ENCODE results near the gene ASIC2.

Gene ASIC2

DNA sequence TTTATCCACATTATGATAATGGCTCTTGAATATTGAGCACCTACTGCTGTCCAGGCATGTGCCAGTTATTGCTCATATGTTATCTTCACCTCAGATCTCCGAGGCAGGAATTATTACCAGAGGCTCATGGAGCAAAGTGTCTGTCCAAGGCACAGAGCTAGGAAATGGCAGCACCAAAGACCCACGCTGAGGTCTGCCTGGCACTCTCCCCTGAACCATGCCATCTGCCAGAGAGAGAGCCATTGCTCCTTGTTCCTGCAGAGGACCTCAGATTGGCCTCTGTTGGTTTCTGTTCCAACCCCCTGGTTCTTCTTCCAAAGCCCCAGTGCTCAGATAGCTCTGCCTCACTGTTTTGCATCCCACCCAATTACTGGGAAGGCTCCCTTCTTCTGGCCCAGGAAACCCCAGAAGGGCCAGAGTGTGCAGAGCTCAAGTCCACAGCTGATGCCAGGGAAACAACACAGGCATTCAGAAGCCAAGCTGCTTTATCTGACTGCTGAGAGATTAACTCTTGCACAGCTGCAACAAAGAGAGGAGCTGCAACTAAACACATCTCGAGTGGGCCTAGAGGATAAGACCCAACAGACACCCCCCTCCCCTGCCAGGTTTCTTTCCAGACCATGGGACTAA is 5.9 kb downstream of the ASIC2 start:
- no peak for DNase-seq

DNA sequence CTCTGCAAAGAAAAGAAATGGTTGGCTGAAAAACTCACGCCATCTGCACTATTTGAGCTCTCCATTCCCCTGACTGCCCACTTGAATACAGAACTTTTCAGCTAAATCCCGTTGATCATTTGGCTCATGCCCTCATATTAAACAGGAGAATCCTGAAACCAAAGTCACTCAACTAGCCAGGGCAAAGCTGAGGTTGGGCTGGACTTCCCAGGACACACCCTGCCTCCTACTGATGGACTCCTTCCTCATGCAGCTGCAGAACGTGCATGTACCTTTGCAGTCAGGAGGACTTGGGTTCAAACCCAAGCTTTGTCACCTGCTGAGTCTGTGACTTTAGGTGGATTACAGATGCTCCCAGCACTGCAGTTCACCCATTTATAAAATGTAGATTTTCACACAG is 7.7 kb downstream of the ASIC2 start:
- no peak for DNase-seq

DNA sequence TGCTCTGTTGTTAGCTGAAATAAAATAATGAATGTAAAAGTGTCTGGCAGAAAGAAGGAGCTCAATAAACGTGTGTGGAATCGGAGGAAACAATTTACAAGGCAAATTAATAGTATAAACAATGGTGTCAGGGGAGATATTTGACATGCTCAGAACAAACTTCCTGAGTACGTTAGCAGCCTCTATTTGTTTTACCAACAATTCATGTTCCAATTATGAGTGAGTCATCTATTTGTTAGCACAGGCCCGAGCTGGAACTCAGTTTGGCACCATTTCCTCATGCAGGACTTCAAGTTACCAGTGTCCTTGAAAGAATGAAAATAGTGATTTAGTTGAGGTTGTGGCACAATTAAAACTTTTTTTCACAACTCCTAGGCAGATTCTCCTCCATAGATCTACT is 9.1 kb downstream of the ASIC2 start:
- no peak for DNase-seq

DNA sequence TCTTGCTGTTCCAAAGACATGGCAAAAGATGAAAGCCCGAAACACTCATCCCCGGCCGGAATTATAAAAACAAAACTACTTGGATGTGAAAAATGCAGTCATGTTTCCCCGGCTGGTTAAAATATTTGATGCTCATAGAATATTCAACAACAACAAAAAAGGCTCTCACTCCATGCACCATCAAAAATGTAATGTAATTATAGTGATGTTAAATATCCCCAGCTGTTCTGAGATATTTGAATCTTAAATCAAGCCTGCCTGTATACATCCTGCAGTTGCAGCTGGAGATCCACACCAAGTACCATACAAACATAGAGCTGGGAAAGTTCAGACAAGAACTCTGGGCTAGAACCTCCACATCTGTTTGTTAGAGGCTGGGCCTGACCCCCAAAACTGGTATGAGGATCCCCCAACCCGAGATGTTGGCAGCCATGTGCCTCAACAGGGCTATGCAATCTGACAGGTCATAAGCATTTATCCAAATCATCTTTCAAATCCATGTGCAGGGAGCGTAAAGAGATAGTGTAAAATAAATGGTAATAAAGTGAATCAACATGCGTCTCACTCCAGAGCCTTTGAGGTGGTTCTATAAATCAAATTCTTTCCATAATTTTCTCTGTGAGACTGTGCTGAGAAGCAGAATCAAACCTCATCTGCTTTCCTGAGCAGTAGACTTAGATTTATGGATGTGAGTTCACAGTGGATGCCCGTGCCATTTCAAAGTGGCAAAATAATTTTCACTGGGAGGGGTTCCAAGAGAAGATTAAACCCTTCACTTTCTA is 12.7 kb downstream of the ASIC2 start:
- no peak for DNase-seq

DNA sequence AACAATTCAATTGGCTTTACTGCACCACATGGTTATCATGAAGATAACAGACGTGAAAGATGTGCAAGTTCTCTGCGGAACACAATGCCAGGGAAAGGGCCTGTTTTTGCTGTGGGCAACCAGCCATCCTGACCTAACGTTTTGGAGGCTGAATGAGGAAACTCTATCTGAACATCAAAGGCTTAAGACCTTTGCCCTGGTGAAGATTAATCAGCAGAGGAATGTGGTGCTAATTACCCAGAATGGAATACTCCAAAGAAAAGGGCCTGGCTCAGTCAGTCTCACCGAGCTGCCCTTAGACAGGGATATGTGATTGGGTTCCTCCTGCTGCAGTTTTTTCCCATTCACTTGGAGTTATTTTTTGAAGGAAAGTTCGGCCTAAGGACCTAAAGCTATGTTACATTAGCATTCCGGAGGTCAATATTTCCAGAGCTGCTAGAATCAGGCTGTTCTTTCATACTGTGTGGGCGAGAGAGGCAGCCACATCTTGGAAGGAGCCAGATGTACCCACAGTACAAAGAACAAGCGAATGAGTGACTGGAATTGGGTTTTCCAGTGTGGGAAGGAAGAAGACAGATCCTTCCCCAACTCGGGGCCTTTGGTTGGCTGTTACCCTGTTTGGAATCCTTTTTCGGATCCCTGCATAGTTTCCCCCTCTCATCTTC is 15.5 kb downstream of the ASIC2 start:
- no peak for DNase-seq

DNA sequence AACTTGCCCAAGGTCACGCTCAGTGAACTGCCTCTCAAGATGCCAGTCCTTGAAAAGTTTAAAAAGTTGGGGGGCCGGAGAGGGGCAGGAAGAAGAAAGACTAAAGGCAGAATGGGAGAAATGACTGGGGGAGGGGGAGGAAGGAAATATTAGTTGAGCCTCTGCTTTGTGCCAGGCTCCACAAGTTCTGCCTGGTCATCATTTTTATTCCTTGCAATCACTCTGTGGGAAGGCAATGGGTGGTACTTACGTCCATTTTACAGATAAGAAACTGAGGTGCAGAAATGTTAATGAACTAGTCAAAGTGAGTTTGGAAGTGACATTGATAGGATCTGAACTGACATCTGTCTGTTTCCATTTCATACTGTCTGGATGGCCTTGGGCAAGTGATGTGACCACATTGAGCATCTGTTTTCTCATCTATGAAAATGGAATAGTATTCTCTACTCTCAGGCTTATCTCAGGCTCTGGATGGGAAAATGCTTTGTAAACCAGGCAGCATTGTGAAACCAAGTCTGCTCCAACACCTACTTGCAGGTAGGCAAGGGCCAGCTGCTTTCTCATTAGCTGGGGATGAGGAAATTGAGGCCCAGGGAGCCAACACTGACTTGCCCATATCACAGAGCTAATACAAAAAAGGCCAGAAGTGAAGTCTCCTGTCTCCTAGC is 19.2 kb downstream of the ASIC2 start:
- DNase-seq: no peak

DNA sequence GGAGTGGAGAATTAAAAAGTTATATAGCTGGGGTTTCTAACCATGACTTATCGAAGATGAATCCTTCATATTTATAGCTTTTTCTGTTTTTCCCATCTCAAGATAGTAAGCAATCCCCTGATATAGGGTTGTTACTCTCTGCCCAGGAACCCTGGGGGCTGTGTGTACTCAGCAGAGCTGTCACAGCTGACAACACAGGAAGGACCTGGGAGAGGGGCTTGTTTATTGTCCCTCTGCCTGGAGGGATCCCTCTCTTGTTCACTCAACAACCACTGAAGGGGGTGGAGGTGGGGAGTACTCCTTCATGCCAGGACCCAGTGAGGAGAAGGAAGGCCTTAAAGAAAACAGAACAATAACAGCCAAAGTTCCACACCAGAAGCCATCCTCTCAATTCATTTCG is 19.8 kb downstream of the ASIC2 start:
- DNase-seq: no peak

DNA sequence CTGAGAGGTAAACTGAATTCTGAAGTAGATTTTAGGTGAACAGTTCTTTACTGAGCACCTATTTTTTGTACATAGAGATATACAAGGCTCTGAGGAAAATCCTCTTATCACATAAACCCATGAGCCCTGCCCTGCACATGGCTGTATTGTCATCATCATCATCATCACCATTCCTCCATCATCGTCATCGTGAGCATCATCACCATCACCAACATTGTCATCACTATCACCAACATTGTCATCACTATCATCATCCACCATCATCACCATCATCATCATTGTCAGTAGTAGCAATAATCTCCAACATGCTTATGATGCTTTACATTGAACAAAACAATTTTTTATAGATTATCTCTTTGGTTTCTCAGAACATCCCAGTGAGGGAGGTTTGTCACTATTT is 20.7 kb downstream of the ASIC2 start:
- no peak for DNase-seq

DNA sequence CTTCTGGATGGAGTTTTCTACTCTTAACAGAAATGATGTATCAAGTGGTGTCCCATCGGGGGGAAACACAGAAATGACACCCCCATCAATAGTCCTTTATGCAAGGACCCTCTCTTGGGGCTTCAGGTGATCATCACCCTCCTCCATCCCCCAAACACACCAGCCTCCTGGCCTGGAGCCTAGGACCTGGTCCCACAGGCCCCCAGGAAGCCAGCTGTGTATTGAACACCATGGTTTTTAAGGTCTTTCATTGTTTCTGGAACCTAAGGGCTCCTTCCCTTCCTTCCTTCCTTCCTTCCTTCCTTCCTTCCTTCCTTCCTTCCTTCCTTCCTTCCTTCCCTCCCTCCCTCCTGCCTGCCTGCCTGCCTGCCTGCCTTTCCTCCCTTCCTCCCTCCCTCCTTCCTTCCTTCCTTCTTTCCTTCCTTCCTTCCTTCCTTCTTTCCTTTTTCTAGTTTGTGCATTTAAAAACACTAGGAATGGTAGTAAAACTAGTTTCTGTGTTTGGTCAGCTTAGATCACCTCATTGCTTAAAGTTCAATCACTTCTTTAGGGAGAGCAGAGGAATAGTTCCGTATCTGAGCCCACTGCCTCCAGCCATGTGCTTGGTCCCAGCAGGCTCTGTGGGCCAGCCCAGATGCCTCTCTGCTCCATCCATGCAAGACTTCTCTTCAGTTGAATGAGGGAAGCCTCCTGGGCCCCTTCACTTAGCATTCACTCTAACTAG is 23.6 kb downstream of the ASIC2 start:
- no peak for DNase-seq

DNA sequence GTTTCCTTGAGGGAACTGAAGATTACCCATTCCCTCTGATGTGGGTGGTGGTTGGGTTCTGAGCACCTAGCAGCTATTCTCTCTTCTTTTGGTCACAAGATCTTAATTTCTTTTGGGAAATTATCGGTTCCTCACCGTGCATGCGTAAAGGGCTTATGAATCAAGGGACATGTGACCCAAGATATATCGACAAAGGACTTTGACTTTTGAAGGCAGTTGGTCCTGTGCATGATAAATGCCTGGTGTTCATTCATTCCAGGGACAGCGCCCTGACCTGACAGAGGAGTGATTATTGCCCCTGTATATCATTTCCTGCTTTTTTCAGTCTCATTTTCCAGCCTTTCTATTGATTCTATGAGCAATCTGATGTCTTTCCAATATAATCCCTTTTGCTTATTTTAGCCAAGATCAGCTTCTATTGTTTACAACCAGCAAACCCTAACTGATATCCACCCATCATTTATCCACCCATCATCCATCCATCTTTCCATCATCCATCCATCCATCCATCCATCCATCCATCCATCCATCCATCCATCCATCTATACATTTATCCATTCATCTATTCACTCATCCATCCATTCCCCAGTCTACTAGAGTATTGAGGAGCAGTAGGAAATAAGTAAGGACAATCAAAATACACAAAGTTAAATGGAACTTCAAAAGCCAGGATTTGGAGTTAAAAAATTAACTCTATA is 25.1 kb downstream of the ASIC2 start:
- DNase-seq: no peak

DNA sequence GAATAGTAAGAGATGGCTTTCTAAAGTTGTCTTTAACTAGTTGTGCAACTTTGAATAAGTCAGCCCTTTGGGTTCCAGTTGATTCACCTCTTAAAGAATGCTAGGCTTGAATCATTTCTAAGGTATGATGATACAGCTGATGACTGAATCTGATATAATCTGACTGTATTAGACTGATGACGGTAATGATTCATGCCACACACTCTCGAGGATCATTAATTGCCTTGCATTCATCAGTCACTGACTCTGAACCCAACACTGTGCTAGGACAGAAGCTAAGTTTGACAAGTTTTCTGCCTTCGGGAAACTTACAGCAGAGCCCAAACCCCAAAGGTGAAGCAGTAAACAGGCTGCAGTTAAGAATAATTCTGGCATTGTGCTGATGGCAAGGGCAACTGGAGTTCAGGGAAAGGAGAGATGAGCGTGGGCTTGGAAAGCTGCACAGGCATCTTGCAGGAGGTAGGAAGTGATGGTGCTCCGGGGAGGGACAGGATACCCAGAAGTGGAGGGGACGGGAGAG is 25.8 kb downstream of the ASIC2 start:
- no peak for DNase-seq

DNA sequence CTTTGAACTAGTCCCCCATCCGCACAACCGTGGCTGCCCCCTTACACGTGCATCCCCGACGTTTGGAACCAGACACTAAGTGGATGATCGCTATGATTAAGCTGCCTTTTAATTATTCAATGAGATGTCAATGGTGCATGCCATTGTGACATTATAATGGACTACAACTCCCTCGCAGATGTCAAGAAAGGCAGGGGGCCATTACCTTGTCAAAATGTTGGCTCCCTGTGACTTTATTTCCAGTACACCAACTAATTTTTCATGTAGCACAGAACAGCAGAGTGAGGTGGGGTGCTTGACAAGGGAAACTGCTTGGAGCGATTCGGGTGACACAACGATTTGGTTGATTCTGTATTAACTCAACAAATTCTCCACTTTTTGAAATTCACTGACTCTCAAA is 26.5 kb downstream of the ASIC2 start:
- DNase-seq: no peak

DNA sequence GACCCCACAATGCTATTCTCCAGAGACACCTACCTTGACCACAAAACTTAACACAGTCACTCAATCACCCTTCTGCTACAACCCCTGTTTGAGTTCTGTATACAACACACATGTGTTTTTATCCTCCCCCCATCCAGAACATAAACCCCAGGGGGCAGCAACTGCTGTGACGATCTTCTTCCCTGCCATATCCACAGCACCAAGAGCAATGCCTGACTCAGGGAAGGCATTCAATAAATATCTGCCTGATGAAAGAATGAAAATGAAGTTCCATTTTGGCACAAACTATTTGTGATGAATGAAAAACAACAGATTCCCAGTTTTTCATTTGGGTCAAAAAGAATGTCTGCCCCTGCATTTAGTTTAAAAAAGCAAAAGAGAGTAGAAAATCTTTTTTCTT is 27.0 kb downstream of the ASIC2 start:
- DNase-seq: no peak

DNA sequence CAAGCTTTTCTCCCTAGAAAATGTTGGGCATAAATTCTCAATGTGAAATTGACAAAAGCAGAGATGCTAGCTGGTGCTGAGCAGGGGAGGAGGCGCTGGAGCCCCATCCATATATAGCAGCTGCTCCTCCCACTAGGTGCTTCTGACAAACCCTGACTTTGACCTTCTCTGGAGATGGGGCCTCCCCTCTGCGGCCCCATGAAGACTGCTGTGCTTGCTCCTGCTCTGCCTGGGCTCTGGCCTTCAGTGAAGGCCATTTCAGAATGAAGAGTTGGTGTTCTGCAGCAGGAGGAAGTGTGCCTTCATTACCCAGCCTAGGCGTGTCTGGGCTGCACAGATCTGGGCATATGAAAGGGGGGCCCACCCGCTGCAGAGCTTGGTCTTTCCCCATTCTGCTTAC is 29.7 kb downstream of the ASIC2 start:
- DNase-seq: no peak

DNA sequence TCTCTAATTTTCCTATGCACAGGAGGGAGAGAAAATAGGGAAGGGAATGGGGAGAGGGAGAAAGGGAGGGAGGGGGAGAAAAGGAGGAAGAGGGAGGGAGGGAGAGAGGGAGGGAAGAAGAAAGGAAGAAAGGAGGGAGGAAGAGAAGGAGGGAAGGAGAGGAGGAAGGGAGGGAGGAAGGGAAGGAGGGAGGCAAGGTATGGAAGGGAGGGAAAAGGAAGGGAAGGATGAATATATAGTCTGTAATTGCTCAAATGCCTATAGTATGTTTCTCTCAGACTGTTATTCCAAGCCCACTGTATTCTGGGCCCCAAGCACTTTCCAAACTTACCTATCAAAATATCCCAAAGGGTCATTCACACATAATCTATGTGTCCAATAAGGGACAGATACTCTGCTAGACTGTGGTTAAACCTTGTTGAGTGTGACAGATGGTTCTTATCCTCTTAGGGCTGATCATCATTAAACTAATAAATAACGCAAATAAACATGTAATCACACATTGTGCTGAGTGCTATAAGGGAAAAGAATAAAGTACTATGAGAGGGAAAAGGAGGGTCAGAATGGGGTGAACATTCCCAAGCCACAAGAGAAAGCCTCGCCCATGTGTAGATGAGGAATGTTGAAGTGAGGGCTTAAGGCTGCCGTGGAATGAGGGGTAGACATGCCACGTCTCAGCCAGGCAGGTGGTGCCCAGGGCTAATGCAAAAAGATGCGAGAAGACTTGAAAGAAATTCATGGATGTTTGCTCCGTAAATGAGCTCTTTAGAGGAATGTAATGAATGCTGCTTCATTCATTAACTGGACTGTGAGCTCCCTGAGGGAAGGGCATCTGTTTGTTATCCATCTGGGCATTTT is 30.6 kb downstream of the ASIC2 start:
- DNase-seq: no peak

DNA sequence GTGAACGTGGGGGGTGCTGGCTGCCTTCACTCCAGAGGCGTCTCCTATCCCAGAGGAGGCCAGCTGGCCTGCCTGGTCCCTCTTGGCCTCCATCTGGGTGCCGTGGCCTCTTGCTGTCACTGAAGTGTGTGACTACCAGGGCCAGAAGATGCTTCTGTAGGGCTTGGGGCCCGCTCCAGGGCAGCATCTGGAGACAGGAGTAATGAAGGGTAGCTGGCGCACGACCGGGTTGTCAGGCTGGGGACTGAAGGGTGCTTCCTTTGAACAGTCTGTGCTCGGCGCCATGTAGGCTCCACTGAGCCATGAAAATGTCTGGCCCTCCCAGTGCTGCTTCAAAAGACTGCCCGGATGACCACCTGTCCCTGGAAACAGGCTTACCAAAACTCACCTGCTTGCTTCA is 31.3 kb downstream of the ASIC2 start:
- no peak for DNase-seq

DNA sequence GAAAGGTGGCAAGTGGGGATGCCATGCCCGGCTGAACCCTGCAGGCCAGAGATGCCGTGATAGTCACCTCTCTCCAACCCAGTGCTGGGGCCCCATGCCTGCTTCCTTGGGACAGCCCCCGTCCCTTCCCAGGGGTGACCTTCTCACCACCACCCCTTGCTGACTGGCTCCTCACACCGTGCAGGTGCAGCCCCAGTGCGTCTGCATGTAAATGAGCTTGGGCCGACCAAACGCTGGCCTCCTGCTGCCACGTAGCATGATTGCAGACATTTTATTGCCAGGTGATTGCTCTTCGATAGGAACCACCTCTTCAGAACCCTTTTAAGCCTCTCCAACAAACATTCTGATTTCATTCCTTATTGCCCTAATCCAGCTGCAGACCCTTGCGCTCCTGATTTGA is 32.5 kb downstream of the ASIC2 start:
- no peak for DNase-seq

DNA sequence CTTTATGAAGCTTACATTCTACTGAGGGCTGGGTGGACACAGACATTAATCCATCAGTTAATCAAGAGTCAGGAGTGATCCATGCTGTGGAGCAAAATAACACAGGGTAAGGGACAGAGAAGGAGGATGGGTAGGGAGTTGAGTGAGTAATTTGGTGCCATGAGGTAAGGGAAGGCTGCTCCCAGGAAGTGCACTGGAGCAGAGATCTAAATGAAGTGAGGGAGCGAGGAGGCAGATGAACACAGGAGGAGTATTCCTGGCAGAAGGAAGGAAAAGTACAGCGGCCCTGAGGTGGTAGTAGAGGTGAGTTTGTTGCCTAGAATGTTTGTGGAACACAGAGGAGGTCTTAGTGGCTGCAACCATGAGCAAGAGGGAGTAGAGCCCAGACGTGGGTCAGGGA is 34.8 kb downstream of the ASIC2 start:
- no peak for DNase-seq

DNA sequence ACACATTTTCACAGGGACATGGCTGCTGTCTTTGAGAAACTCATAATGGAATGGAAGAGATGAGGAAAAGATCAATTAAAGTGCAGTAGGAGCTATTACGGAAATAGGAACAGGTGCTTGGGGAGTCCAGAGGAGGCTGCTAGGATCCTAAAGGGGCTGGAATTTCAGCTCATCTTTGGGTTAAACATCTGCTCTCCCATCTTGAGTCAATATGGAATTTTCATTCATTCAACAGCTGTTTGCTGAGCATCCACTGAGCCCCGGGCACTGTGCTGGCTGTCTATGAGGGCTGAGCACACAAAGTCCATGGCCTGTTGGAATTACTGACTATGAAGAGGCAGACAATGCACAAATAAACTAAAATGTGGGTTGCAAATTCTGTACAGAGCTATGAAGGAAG is 47.9 kb downstream of the ASIC2 start:
- DNase-seq: no peak

DNA sequence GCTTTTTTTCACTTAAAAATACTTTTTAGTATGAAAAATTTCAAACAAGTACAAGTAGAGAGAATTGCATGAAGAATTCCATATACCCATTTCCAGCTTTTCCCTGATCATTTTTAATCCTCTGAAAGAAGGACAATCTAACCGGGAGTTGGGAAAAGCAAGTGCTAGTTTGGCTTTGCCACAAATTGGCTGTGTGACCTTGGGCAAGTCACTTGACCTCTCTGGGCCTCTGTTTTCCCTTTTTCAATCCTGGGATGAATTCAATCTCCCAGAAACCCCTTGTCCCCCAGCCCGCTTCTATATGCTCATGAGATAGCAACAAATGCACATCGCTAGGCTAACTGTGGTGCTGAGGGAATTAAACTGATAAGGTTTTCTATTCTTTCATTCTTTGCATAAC is 49.4 kb downstream of the ASIC2 start:
- DNase-seq: no peak
